MCF 10A (cell line): ENCODE data around the gene GSG1L. TPM values are rescaled to one million over a fixed set of nuclear protein-coding genes. Genes with fewer than 3 reads are reported as not detected.

Source experiments
- BruUV-seq: library from RNA; stranded (reverse); fragments of 400-500 nt; replicated peaks from 2 replicates; lab custom pipeline; 2021; lab: Mats Ljungman, UMichigan
- CTCF ChIA-PET: fragments of 300-600 bp; sonication (Branson Sonifier 250); formaldehyde crosslinking; extraction: SDS; loops from one replicate; lab custom pipeline; 2021; ENCODE audit warnings: antibody characterized with exemption, inconsistent platforms; lab: Yijun Ruan, JAX
- POLR2A ChIA-PET: fragments of 300-600, 350-650 bp; sonication (Branson Sonifier 250); formaldehyde crosslinking; extraction: SDS; loops from one replicate; lab custom pipeline; 2020; ENCODE audit warnings: antibody characterized with exemption, inconsistent platforms; lab: Yijun Ruan, JAX
- DNase-seq: peaks from one replicate; pipeline ENCODE4 v3.0.0-alpha.2; 2018; ENCODE audit not compliant: unreplicated experiment
- H3K27ac Mint-ChIP-seq: one replicate; pipeline ENCODE4 v1.8.0; 2022; ENCODE audit warnings: mild to moderate bottlenecking, low read depth, mixed read lengths; ENCODE audit not compliant: unreplicated experiment
- H3K27me3 Mint-ChIP-seq: one replicate; pipeline ENCODE4 v1.8.0; 2022; ENCODE audit warnings: mixed read lengths; ENCODE audit not compliant: insufficient read depth, unreplicated experiment
- H3K36me3 Mint-ChIP-seq: one replicate; pipeline ENCODE4 v1.8.0; 2022; ENCODE audit warnings: mild to moderate bottlenecking, moderate library complexity, mixed read lengths; ENCODE audit not compliant: insufficient read depth, unreplicated experiment
- H3K4me1 Mint-ChIP-seq: one replicate; pipeline ENCODE4 v1.8.0; 2022; ENCODE audit warnings: mixed read lengths; ENCODE audit not compliant: insufficient read depth, unreplicated experiment
- H3K4me3 Mint-ChIP-seq: one replicate; pipeline ENCODE4 v1.8.0; 2022; ENCODE audit warnings: mild to moderate bottlenecking, moderate library complexity, mixed read lengths; ENCODE audit not compliant: unreplicated experiment
- H3K9me3 Mint-ChIP-seq: one replicate; pipeline ENCODE4 v1.8.0; 2022; ENCODE audit warnings: mixed read lengths; ENCODE audit not compliant: unreplicated experiment
- intact Hi-C: fragments of 100-400 bp; cut with micrococcal nuclease; formaldehyde crosslinking; loops from 2 replicates; pipeline ENCODE4 v1.14.1; 2022
- total RNA-seq: library from RNA; stranded (reverse); gene quantifications from 2 replicates; pipeline ENCODE4 v1.2.3, GENCODE V29; 2022
- TF ChIP-seq, protein P1 (sequence below): fragments of 200-600 bp; IDR thresholded peaks from one replicate; pipeline ENCODE4 v1.8.0; 2022; ENCODE audit warnings: antibody characterized with exemption, mild to moderate bottlenecking; ENCODE audit not compliant: unreplicated experiment

GSG1L gene
- total RNA-seq, 1 experiment from 2014 or later: not detected

GRCh38 chr16:28064706-28065249 lies 1.3 kb upstream of the GSG1L start:
- no TSS peak for BruUV-seq
- ChIA-PET POLR2A (no interaction called here), CTCF (interaction anchor here (0.5 to 0.6 kb wide), 2 partner anchors 124 to 428 kb away, joined by 3 to 4 read pairs; no protein-coding TSS in a partner anchor)
- Mint-ChIP-seq H3K4me3 (no peak overlapping the region), H3K4me1 (peaks cover 8% of the 10 kb centered on the region), H3K9me3 (no peaks in the 10 kb centered on the region), H3K27me3 (peaks cover 43% of the 10 kb centered on the region), H3K36me3 (no peaks in the 10 kb centered on the region), H3K27ac (no peak overlapping the region)
- intact Hi-C loops: no loop called here
- no peak for DNase-seq
- TF ChIP-seq, protein P1, sequence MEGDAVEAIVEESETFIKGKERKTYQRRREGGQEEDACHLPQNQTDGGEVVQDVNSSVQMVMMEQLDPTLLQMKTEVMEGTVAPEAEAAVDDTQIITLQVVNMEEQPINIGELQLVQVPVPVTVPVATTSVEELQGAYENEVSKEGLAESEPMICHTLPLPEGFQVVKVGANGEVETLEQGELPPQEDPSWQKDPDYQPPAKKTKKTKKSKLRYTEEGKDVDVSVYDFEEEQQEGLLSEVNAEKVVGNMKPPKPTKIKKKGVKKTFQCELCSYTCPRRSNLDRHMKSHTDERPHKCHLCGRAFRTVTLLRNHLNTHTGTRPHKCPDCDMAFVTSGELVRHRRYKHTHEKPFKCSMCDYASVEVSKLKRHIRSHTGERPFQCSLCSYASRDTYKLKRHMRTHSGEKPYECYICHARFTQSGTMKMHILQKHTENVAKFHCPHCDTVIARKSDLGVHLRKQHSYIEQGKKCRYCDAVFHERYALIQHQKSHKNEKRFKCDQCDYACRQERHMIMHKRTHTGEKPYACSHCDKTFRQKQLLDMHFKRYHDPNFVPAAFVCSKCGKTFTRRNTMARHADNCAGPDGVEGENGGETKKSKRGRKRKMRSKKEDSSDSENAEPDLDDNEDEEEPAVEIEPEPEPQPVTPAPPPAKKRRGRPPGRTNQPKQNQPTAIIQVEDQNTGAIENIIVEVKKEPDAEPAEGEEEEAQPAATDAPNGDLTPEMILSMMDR: no peak

GRCh38 chr16:28064150-28064549 lies 636 bp upstream of the GSG1L start:
- peaks cover 50% of the 10 kb centered on the region for H3K27me3 Mint-ChIP-seq
- H3K4me1 Mint-ChIP-seq: peaks cover 8% of the 10 kb centered on the region
- ChIA-PET POLR2A (no interaction called here), CTCF (interaction anchor here (0.6 kb wide), 2 partner anchors 139 to 373 kb away, joined by 3 to 4 read pairs; no protein-coding TSS in a partner anchor)
- intact Hi-C loops: no loop called here
- TF ChIP-seq, protein P1: no peak
- H3K9me3 Mint-ChIP-seq: no peaks in the 10 kb centered on the region
- no peak overlapping the region for H3K4me3 Mint-ChIP-seq
- no peak for DNase-seq
- BruUV-seq: no TSS peak
- no peaks in the 10 kb centered on the region for H3K36me3 Mint-ChIP-seq
- H3K27ac Mint-ChIP-seq: no peak overlapping the region

DNA sequence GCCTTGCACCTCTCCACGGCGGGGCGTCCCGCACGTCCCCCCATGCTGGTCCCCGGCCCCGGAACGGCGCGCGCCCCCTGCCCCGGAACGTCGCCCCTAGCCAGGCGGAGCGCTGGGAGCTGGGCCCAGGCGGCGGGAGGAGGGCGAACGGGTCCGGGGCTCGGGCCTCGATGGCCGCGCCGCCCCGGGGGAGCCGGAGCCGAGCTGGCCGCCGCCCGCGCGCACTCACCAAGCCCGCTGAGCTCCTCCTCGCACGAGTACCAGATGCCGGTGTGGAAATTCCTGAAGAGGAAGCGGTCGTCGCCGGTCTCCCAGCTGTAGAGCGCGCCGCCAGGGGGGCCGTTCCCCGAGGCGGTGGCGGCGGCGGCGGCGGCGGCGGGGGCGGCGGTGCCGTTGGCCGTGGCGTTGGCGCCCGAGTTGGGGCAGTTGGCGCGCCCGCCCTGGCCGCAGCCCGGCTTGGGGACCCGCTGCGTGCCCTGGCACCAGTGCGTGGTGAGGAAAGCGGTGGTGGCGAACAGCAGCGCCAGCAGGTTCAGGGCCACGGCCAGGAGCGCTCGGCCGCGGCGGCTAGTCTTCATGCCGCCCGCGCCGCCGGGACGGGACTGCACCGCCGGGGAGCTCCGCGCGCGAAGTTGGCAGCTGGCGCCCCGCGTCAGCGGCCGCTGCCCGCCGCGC lies 530 bp downstream of the GSG1L start:
- CTCF ChIA-PET: no interaction called here
- no TSS peak for BruUV-seq
- no peak for DNase-seq
- no peak overlapping the region for H3K27ac Mint-ChIP-seq
- no peak overlapping the region for H3K4me3 Mint-ChIP-seq
- TF ChIP-seq, protein P1: no peak
- peaks cover 61% of the 10 kb centered on the region for H3K27me3 Mint-ChIP-seq
- H3K4me1 Mint-ChIP-seq: peaks cover 5% of the 10 kb centered on the region
- H3K9me3 Mint-ChIP-seq: no peaks in the 10 kb centered on the region
- no peaks in the 10 kb centered on the region for H3K36me3 Mint-ChIP-seq
- intact Hi-C loops: no loop called here
- POLR2A ChIA-PET: no interaction called here

- no peak overlapping the region for H3K27ac Mint-ChIP-seq
- intact Hi-C loops: no loop called here
- peaks cover 65% of the 10 kb centered on the region for H3K27me3 Mint-ChIP-seq
- H3K36me3 Mint-ChIP-seq: no peaks in the 10 kb centered on the region
- TF ChIP-seq, protein P1: no peak
- BruUV-seq: no TSS peak
- CTCF ChIA-PET: interaction anchor here (0.9 to 1.3 kb wide), 3 partner anchors 8 to 423 kb away, joined by 3 to 4 read pairs (median 4); no protein-coding TSS in a partner anchor
- DNase-seq: no peak
- H3K9me3 Mint-ChIP-seq: no peaks in the 10 kb centered on the region
- POLR2A ChIA-PET: interaction anchor here (0.6 kb wide), 1 partner anchor 536 kb away, joined by 4 read pairs; no protein-coding TSS in a partner anchor
- no peak overlapping the region for H3K4me3 Mint-ChIP-seq
- no peaks in the 10 kb centered on the region for H3K4me1 Mint-ChIP-seq
These were observed 1.2 kb downstream of the GSG1L start for GRCh38 chr16:28062261-28062846.
